NCI-H446 treated with DMSO at 0.1 percent for 48 hours (cell line): ENCODE data around the gene LIX1.

Experiments
- DNase-seq: peaks from one replicate; lab custom pipeline; 2025; lab: John Stamatoyannopoulos, UW

Gene LIX1

GRCh38 chr5:97141031-97141430 is 1.4 kb downstream of the LIX1 start:
- no peak for DNase-seq

GRCh38 chr5:97140250-97140649 is 2.2 kb downstream of the LIX1 start:
- peak; percentile 85 for DNase-seq

- no peak for DNase-seq
Measured at GRCh38 chr5:97136475-97136874, 5.9 kb downstream of the LIX1 start.

GRCh38 chr5:97135868-97136267 is 6.5 kb downstream of the LIX1 start:
- peak; percentile 57 for DNase-seq

- DNase-seq: no peak
Measured at GRCh38 chr5:97134634-97135033, 7.8 kb downstream of the LIX1 start.

GRCh38 chr5:97133101-97133500 is 9.3 kb downstream of the LIX1 start:
- DNase-seq: no peak

GRCh38 chr5:97131921-97132320 is 10.5 kb downstream of the LIX1 start:
- peak; percentile 68 for DNase-seq

GRCh38 chr5:97131139-97131710 is 11.2 kb downstream of the LIX1 start:
- no peak for DNase-seq

GRCh38 chr5:97127727-97128126 is 14.7 kb downstream of the LIX1 start:
- DNase-seq: no peak

GRCh38 chr5:97125125-97125683 is 17.2 kb downstream of the LIX1 start:
- DNase-seq: no peak

GRCh38 chr5:97124335-97124734 is 18.1 kb downstream of the LIX1 start:
- DNase-seq: no peak

GRCh38 chr5:97121848-97122247 is 20.6 kb downstream of the LIX1 start:
- no peak for DNase-seq

- no peak for DNase-seq
Measured at GRCh38 chr5:97120195-97120594, 22.2 kb downstream of the LIX1 start.

- no peak for DNase-seq
Measured at GRCh38 chr5:97119007-97119390, 23.4 kb downstream of the LIX1 start.

GRCh38 chr5:97118261-97119006 is 24.0 kb downstream of the LIX1 start:
- DNase-seq: no peak

GRCh38 chr5:97115932-97116331 is 26.5 kb downstream of the LIX1 start:
- no peak for DNase-seq

- DNase-seq: no peak
Measured at GRCh38 chr5:97112230-97112629, 30.2 kb downstream of the LIX1 start.

- DNase-seq: no peak
Measured at GRCh38 chr5:97111616-97112015, 30.8 kb downstream of the LIX1 start.

GRCh38 chr5:97111004-97111403 is 31.4 kb downstream of the LIX1 start:
- no peak for DNase-seq

- DNase-seq: no peak
Measured at GRCh38 chr5:97107318-97107717, 35.1 kb downstream of the LIX1 start.

GRCh38 chr5:97106216-97106581 is 36.2 kb downstream of the LIX1 start:
- DNase-seq: no peak

- DNase-seq: no peak
Measured at GRCh38 chr5:97105501-97106215, 36.8 kb downstream of the LIX1 start.

GRCh38 chr5:97102010-97102470 is 40.4 kb downstream of the LIX1 start:
- DNase-seq: no peak
